GM12874 (cell line): ENCODE measurements around the gene SFXN5.

Experiments
- TF ChIP-seq, protein P1 (sequence below): IDR thresholded peaks from 2 replicates; pipeline ENCODE4 v1.5.1; 2011; ENCODE audit warnings: low read depth, mild to moderate bottlenecking, control low read depth, low read length, moderate library complexity; ENCODE audit not compliant: insufficient read depth

Gene SFXN5

DNA sequence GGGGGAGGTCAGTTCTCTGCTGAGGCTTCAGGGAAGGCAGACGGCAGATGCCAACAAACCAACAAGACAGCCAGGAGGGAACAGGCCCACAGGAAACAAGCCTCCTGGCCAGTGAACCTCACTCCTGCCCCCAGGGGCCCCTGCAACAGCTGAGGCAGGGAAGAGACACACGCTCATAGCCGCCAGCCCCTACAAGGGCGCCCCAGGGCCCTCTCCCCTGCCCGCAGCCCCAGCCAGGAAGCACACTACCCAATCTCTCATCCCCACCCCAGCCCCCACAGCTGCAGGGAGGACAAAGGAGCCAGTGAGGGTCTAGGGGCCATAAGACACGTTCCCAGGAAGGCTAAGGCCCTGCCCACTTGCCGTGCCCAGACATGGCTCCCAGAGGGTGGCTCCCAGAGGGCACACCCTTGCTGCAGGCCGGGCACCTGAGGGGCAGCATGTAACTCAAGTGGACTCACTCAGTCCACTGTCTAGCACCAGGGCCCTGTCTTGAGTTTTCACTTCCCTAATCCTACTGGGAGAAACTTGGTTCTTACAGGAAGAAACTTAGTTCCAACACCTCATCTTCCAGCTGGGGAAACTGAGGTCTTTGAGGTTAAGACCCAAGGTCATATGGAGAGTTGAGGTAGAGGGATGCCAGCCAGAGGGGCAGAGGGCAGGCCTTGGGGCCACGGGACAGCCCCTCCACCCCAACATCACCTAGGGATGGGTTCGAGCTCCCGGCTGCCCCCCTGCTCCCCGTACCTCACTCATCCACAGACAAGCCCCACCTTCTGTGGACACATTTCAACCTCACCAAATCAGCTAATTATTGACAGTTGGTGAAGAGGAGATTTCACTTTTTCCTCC, 116.9 kb downstream of the SFXN5 start:
- TF ChIP-seq, protein P1, sequence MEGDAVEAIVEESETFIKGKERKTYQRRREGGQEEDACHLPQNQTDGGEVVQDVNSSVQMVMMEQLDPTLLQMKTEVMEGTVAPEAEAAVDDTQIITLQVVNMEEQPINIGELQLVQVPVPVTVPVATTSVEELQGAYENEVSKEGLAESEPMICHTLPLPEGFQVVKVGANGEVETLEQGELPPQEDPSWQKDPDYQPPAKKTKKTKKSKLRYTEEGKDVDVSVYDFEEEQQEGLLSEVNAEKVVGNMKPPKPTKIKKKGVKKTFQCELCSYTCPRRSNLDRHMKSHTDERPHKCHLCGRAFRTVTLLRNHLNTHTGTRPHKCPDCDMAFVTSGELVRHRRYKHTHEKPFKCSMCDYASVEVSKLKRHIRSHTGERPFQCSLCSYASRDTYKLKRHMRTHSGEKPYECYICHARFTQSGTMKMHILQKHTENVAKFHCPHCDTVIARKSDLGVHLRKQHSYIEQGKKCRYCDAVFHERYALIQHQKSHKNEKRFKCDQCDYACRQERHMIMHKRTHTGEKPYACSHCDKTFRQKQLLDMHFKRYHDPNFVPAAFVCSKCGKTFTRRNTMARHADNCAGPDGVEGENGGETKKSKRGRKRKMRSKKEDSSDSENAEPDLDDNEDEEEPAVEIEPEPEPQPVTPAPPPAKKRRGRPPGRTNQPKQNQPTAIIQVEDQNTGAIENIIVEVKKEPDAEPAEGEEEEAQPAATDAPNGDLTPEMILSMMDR = no peak

DNA sequence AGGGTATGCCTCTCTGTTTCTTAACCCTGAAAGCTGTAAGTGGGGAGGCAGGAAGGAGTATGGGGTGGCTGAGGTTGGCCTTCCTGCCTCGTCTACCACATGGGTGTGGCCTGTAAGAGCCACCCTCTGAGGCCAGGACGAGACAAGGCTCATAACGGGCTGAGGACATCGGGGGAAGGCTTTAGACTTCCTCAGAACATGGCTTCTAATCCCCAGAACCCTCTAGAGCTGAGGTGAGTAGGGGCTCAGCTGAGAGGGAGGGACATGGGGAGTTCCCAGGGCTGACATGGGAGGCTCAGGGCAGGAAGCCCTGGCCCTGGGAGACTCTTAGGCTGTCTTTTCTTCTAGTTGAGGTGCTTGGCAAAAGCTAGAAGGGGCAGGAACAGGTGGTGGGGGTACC, 117.5 kb downstream of the SFXN5 start:
- TF ChIP-seq, protein P1 = no peak

DNA sequence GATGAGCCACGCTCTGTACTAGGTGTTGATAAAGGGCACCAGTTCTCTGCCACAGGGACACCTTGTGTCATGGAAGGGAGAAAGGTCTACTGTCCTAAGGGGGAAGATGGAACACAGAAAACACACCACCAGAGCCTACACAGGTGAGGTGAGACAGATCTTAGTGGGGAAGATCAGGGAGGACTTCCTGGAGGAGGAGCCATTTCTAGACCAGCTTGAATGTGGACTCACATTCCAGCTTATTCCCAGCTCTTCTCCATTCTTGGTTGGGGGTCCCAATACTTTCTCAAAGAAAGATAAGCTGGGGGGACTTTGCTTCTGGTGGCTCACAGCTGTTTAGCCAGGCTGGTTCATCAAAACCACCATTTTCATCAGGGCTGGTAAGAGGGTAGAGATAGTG, 118.0 kb downstream of the SFXN5 start:
- TF ChIP-seq, protein P1 = no peak

DNA sequence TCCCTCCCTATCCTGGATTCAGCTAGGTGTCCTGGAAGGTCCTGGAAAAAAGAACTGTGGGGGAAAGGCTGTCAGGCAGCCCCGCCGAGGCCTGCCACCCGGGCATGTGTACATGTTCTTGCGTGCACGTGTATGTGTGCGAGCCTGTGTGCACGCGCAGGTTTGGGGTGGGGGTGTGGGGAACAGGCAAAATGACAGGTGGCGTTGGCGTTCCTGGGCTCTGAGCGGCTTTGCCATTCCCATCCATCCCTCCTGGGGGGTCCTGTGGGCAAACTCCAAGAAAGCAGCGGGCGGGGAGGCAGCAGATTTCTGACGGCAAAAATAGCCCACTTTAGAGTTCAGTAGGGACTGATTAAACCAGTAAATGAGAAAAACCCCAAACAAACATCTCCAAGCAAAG, 118.6 kb downstream of the SFXN5 start:
- TF ChIP-seq, protein P1 = no peak

DNA sequence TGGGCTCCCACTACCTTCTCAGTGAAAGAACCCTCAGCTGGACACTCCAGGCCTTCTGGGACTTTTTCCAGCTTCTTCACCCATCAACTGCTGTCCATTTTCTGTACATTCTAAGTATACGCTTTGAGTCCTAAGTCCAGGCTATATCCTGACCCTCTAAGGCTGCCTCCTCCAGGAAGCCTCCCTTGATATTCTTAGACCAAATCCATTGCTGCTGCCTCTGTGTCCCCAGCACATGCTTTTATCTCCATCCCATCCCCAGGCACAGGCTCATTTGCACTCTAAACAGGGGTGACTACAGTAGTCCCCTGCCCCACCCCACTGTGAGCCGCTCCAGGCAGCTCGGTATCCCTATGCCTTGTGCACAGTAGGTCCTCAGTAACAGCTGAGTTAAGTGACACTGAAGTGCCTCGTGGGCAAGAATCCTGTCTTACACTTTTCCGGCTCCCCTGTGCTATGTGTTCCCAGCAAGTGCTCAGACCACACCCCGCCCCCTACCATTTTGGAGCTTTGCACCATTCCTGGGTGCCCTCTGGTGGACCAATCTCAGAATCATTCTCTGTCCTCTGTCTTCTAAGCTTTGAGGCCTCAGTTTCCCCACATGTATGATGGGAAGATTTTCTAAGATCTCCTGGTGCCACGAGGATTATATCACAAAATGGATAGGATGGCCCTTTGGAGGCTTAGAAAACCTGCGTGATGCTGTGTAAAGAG, 119.2 kb downstream of the SFXN5 start:
- TF ChIP-seq, protein P1 = no peak

DNA sequence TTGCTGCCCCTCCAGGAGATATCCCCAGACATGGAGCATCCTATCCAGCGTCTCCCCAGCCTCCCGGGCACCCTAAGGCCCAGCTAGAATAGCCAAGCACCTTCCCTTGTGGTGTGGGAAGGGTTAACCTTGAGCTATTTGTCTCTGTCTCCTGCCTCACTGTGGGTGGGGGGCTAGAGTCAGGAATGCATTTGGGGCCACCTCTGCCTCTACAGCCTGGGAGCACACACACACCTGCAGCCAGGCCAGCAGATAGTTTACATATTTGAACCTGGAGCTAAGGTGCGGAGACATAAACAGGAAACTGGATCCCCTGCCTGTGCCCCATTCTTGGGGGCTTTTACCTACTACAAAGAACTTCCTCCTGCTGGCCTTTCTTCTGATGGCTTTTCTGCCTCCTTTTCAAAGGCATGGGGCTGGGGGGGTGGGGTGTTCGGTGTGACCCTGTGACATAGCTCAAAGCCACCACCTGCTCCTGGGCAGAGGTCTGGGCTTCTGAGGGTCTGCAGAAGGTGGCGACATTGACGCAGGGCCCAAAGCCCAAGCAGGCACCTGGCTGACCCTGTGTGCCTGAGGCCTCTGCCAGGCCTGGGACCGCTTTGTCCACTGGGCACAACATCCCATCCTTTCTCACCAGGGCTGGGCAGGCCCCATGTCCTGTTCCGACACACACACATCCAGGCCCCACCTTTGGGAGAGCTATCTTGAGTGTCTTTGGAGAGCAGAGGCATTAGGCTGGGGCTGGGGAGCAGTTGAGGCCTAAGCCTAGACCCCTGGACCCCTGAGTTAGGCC, 120.0 kb downstream of the SFXN5 start:
- TF ChIP-seq, protein P1 = no peak
